Breast epithelium (tissue), 4 donors: ENCODE results near the gene APMAP. TPM values are rescaled to one million over a fixed set of nuclear protein-coding genes. Genes with fewer than 3 reads are reported as not detected.

Experiments
- DNase-seq, 2 donors: peaks; one replicate each; pipeline ENCODE4 v3.0.0-alpha.2; 2019; ENCODE audit warnings: low spot score in 2 of 2
- H3K27ac ChIP-seq, 2 donors: fragments of 200-600 bp; sonication (generic) in 1 of 2; one replicate each; pipeline ENCODE4 v1.5.1; 2016 to 2019; ENCODE audit warnings: mild to moderate bottlenecking in 1 of 2
- H3K27me3 ChIP-seq, 2 donors: fragments of 200-600 bp; sonication (generic) in 1 of 2; one replicate each; pipeline versions ENCODE4 v1.5.1 to v1.6.0; 2017 to 2019; ENCODE audit warnings: control low read depth in 1 of 2, mild to moderate bottlenecking in 1 of 2
- H3K36me3 ChIP-seq: fragments of 200-600 bp; one replicate; pipeline ENCODE4 v1.5.1; 2019
- H3K4me1 ChIP-seq, 2 donors: fragments of 200-600 bp; sonication (generic); one replicate each; pipeline ENCODE4 v1.5.1; 2016 to 2019; ENCODE audit warnings: control low read depth in 1 of 2
- H3K4me3 ChIP-seq, 3 donors: fragments of 200-600 bp; sonication (generic); 1 replicate in 2 of 3; 2 replicates in 1 of 3; pipeline ENCODE4 v1.5.1; 2016 to 2019; ENCODE audit warnings: mild to moderate bottlenecking in 3 of 3, moderate library complexity in 2 of 3
- H3K9me3 ChIP-seq, 2 donors: fragments of 200-600 bp; sonication (generic) in 1 of 2; one replicate each; pipeline ENCODE4 v1.5.1; 2016 to 2019; ENCODE audit warnings: control low read depth in 1 of 2
- CTCF ChIP-seq, 3 donors: fragments of 450-650 bp; IDR thresholded peaks; one replicate each; pipeline ENCODE4 v1.5.1; 2016 to 2017; ENCODE audit warnings: antibody characterized with exemption in 3 of 3, mild to moderate bottlenecking in 3 of 3, moderate library complexity in 3 of 3
- POLR2A ChIP-seq: fragments of 450-650 bp; IDR thresholded peaks from one replicate; pipeline ENCODE4 v1.6.1; 2016; ENCODE audit warnings: antibody characterized with exemption, mild to moderate bottlenecking, moderate library complexity
- POLR2AphosphoS5 ChIP-seq, 3 donors: sonication (generic); formaldehyde crosslinking; IDR thresholded peaks; one replicate each; pipeline ENCODE4 v1.6.1; 2017; ENCODE audit warnings: antibody characterized with exemption in 3 of 3
- intact Hi-C: fragments of 100-400 bp; cut with DNase I; formaldehyde crosslinking; loops from one replicate; pipeline ENCODE4 v1.15.1; 2023; ENCODE audit warnings: low total_unique reads
- total RNA-seq, 3 donors: library from RNA; depleted of rRNA; stranded (reverse); fragments of >200 nt; gene quantifications; one replicate each; pipeline ENCODE4 v1.1.0, GENCODE V29; 2016

The APMAP gene
- total RNA-seq, 3 donors from 2014 or later, result 83.2 to 184 (median 101) TPM

- DNase-seq, result peak in 1 of 2 donors; percentile 36
Measured at GRCh38 chr20:25011831-25012241, 19.3 kb upstream of the APMAP start.

GRCh38 chr20:25011261-25011660 is 18.7 kb upstream of the APMAP start:
- intact Hi-C loops, result no loop called here
- Histone ChIP-seq H3K27ac (no peak overlapping the region), H3K4me3 (no peak overlapping the region), H3K36me3 (peaks cover 23% of the 10 kb centered on the region), H3K27me3 (no peaks in the 10 kb centered on the region), H3K9me3 (no peaks in the 10 kb centered on the region), H3K4me1 (no peaks in the 10 kb centered on the region)
- peak in 1 of 2 donors; percentile 10 for DNase-seq
- TF ChIP-seq POLR2AphosphoS5 (IDR thresholded peaks at IDR 0.05) (no peak), CTCF (IDR thresholded peaks at IDR 0.05) (no peak)

More at GRCh38 chr20:25011831-25012241, 19.3 kb upstream of the APMAP start:
- no peak for TF ChIP-seq CTCF (IDR thresholded peaks at IDR 0.05)
- no peak for TF ChIP-seq POLR2A
- TF ChIP-seq POLR2AphosphoS5 (IDR thresholded peaks at IDR 0.05), result no peak
- Histone ChIP-seq H3K4me1 (no peaks in the 10 kb centered on the region), H3K27me3 (no peaks in the 10 kb centered on the region), H3K4me3 (no peak overlapping the region), H3K36me3 (peaks cover 23% of the 10 kb centered on the region), H3K27ac (no peak overlapping the region), H3K9me3 (no peaks in the 10 kb centered on the region)
- intact Hi-C loops, result no loop called here

- intact Hi-C loops, result no loop called here
- H3K9me3 ChIP-seq, result no peaks in the 10 kb centered on the region
- no peaks in the 10 kb centered on the region for H3K27me3 ChIP-seq
- peaks cover 23% of the 10 kb centered on the region for H3K36me3 ChIP-seq
- H3K27ac ChIP-seq, result no peak overlapping the region
- peak in 1 of 2 donors; percentile 9 for DNase-seq
- no peaks in the 10 kb centered on the region for H3K4me1 ChIP-seq
- TF ChIP-seq CTCF (IDR thresholded peaks at IDR 0.05) (no peak), POLR2A (no peak), POLR2AphosphoS5 (IDR thresholded peaks at IDR 0.05) (no peak)
- H3K4me3 ChIP-seq, result no peak overlapping the region
Measured at GRCh38 chr20:25009218-25010145, 16.9 kb upstream of the APMAP start.

GRCh38 chr20:25008388-25009217 is 16.1 kb upstream of the APMAP start:
- no peaks in the 10 kb centered on the region for H3K9me3 ChIP-seq
- peaks cover 23% of the 10 kb centered on the region for H3K36me3 ChIP-seq
- no peaks in the 10 kb centered on the region for H3K27me3 ChIP-seq
- no peaks in the 10 kb centered on the region for H3K4me1 ChIP-seq
- no peak for TF ChIP-seq CTCF (IDR thresholded peaks at IDR 0.05)
- no peak for TF ChIP-seq POLR2AphosphoS5 (IDR thresholded peaks at IDR 0.05)
- no peak for TF ChIP-seq POLR2A
- H3K27ac ChIP-seq, result no peak overlapping the region
- peak; percentile 14 to 40 for DNase-seq
- no peak overlapping the region for H3K4me3 ChIP-seq
- intact Hi-C loops, result no loop called here
